ENCODE results near the gene ENO1.
"Not testable (repeated sequence)": the region's sequence is repeated elsewhere in the genome, so short reads cannot be mapped to it uniquely, and the experiment has no call there.

DNA sequence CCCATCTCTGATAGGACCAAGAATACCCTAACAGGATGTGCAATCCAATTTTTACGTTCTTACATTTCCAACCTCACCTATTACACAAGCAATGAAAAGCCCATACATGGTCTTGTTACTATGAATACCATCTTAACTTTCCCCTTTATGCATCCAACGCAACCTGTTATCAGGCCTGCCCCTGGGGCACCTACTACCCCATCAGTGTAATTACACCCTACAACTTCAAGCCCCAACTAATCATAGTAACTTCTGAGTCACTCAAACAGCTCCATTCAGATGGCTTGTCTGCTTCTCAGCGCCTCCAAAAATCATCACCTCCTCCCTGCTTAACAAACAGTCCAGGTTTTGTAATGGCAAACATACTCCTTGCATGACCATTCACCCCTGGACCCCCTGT lies 18.3 kb upstream of the ENO1 start:
- TF ChIP-seq, protein P1, sequence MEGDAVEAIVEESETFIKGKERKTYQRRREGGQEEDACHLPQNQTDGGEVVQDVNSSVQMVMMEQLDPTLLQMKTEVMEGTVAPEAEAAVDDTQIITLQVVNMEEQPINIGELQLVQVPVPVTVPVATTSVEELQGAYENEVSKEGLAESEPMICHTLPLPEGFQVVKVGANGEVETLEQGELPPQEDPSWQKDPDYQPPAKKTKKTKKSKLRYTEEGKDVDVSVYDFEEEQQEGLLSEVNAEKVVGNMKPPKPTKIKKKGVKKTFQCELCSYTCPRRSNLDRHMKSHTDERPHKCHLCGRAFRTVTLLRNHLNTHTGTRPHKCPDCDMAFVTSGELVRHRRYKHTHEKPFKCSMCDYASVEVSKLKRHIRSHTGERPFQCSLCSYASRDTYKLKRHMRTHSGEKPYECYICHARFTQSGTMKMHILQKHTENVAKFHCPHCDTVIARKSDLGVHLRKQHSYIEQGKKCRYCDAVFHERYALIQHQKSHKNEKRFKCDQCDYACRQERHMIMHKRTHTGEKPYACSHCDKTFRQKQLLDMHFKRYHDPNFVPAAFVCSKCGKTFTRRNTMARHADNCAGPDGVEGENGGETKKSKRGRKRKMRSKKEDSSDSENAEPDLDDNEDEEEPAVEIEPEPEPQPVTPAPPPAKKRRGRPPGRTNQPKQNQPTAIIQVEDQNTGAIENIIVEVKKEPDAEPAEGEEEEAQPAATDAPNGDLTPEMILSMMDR (IDR thresholded peaks at IDR 0.05; ENCODE audit: low read length), result not testable (repeated sequence)
- not testable (repeated sequence) for TF ChIP-seq EZH2 (IDR thresholded peaks at IDR 0.05; ENCODE audit: borderline replicate concordance, low read length)

Data from OCI-LY1 (cell line).